MM.1S (cell line): ENCODE data around the gene CLDN15.

Source experiments
- EZH2 ChIP-seq: fragments of 300-600 bp; sonication (generic); optimal IDR thresholded peaks from 2 replicates; pipeline ENCODE3; 2017; ENCODE audit warnings: low read depth, mild to moderate bottlenecking, antibody characterized with exemption, low read length, mixed read lengths
- EZH2phosphoT487 ChIP-seq: fragments of 300-600 bp; sonication (generic); IDR thresholded peaks from 2 replicates; pipeline ENCODE4 v1.6.1; 2018; ENCODE audit warnings: antibody characterized with exemption, low read length
- TF ChIP-seq, protein P1 (sequence below): fragments of 300-600 bp; sonication (generic); IDR thresholded peaks from 2 replicates; pipeline ENCODE4 v1.5.1; 2016; ENCODE audit warnings: antibody characterized with exemption, low read length, mixed read lengths

DNA sequence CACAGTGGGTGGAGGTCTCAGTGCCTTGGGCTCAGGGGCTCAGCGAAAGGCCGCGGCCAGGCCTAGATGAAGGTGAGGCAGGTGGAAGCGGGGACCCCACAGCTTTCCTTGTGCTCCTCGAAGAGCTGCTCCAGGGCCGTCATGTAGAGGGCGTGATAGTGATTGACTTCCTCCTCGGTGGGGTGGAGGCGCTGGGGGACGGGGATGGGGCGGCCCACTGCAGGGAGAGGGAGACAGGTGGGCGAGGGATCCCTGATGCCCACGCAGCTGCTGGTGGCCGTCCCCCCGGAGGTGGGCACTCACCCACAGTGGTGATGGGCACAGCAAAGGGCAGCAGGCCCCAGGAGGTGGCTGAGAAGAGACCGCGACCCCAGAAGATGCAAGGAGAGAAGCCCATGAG, 41.7 kb downstream of the CLDN15 start:
- TF ChIP-seq EZH2 (no peak), EZH2phosphoT487 (no peak)
- TF ChIP-seq, protein P1, sequence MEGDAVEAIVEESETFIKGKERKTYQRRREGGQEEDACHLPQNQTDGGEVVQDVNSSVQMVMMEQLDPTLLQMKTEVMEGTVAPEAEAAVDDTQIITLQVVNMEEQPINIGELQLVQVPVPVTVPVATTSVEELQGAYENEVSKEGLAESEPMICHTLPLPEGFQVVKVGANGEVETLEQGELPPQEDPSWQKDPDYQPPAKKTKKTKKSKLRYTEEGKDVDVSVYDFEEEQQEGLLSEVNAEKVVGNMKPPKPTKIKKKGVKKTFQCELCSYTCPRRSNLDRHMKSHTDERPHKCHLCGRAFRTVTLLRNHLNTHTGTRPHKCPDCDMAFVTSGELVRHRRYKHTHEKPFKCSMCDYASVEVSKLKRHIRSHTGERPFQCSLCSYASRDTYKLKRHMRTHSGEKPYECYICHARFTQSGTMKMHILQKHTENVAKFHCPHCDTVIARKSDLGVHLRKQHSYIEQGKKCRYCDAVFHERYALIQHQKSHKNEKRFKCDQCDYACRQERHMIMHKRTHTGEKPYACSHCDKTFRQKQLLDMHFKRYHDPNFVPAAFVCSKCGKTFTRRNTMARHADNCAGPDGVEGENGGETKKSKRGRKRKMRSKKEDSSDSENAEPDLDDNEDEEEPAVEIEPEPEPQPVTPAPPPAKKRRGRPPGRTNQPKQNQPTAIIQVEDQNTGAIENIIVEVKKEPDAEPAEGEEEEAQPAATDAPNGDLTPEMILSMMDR = no peak
